ENCODE results near the gene ENAH.

DNA sequence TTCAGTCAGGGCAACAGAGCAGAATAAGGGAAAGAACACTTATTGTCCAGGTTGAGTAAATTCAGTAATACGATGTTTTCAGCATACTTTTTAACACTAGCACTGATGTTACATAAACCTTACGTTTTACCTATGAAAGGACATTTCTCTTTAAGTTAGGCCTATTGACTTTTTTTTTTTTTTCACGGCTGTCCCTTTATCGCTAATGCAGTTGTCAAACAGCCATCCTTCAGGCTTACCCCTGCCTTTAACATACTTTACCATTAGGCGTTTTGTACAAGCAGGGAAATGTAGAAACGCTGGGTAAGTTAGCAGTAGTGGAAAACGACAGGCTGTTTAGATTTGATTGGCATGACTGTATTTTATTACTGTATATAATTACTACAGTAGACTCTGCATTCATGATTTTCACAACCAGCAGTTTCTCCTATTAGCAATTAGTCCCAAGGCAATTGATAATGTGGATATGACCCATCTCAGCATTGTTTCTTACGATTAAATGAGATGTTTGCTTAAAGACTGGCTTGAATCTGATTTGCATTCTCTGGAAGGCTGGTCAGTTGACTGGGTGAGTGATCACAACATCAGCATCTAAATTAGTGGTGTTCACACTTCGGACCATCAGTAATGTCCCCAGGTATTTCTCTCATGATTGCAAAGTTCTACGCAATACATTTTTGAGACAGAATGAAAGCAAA is 115.2 kb downstream of the ENAH start:
- TF ChIP-seq CTCF (IDR thresholded peaks at IDR 0.05): no peak
- TF ChIP-seq EZH2 (IDR thresholded peaks at IDR 0.05; ENCODE audit: borderline replicate concordance, insufficient read depth, low read depth, low read length, poor library complexity, severe bottlenecking): no peak

Measured in B cell (primary cell).